Right ventricle myocardium superior (tissue), 1 donor: ENCODE results near the gene CAMK2D. TPM values are rescaled to one million over a fixed set of nuclear protein-coding genes. Genes with fewer than 3 reads are reported as not detected.
"Not testable (repeated sequence)": the region's sequence is repeated elsewhere in the genome, so short reads cannot be mapped to it uniquely, and the experiment has no call there.

ENCODE experiments used
- ATAC-seq: fragments of 200-7000 bp; cut with Tn5 transposase; one replicate; pipeline ENCODE4 v1.9.1; 2020; ENCODE audit warnings: mild to moderate bottlenecking; ENCODE audit not compliant: poor library complexity
- DNase-seq: peaks from one replicate; pipeline ENCODE4 v3.0.0-alpha.2; 2020
- intact Hi-C: fragments of 100-400 bp; cut with DNase I; formaldehyde crosslinking; loops from one replicate; pipeline ENCODE4 v1.11.2; 2022
- long read RNA-seq: library from polyadenylated mRNA; unstranded; transcript quantifications from one replicate; pipeline ENCODE4 v2.0.0, GENCODE V29; 2021
- total RNA-seq: library from RNA; stranded (reverse); fragmentation: NEBNext Ultra II Directional; extraction: Animal tissue kit (Norgen Biotek cat#: 25700); gene quantifications from one replicate; pipeline ENCODE4 v1.2.1, GENCODE V29; 2021
- donor health status: DM: no; HTN: yes; CAD: no; lungs with severe emphysema.

The CAMK2D gene
- 194 TPM for total RNA-seq
- long read RNA-seq, full-length matches to known transcripts, result 41 of 452 reads
- long read RNA-seq, partial matches to known transcripts, result 23 of 452 reads
- long read RNA-seq, other reads (novel, unspliced or antisense), result 388 of 452 reads

- DNase-seq (peak; percentile 89), ATAC-seq (peak; percentile 81)
- intact Hi-C loops, result loop anchor here (5.0 kb wide), 3 partner anchors 214 to 369 kb away; no protein-coding TSS in a partner anchor
Measured at GRCh38 chr4:113761620-113762185, at the start of gene CAMK2D. Gene CAMK2D (minus strand): TSS chr4:113761738. CDS start chr4:113761068, 670 bp downstream.

DNA sequence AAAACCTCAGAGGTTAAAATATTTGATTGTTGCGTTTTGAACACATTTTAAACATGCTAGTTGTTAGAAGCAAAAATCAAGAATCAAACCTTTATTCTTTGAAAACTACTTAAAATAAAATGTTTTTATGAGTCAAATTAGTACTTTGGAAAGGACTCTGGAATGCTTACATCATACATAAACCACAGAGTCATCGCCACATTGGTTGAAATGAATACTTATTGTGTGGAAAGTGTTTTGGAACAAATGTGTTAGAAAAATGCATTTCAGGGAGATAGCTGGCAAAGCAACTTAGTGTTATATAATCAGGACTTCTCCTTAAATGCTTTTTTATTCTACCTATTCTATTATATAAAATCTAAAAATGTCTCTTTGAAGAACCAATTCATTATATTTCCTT lies 49.4 kb upstream of the CAMK2D start:
- DNase-seq, result no peak
- ATAC-seq, result no peak
- intact Hi-C loops, result no loop called here

DNA sequence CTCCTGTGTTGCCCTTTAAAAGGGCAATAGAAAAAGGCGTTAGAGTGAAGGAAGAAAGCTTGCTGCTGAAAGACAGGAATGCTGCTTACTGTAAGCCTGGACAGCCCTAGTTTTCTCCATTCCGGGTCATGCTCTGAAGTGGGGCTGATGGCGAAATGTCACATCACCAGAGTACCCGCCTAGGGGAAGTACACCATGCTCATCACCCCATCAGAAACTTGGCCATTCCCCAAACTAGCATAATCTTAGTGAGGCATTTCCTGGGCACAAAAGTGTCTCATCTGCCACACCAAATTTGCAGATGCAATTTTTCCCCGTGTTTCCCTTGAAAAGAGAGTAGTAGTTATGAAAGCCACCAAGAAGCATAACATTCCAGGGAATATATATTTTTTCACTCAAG lies 47.8 kb upstream of the CAMK2D start:
- intact Hi-C loops, result no loop called here
- DNase-seq (peak; percentile 44), ATAC-seq (peak; percentile 75)

DNA sequence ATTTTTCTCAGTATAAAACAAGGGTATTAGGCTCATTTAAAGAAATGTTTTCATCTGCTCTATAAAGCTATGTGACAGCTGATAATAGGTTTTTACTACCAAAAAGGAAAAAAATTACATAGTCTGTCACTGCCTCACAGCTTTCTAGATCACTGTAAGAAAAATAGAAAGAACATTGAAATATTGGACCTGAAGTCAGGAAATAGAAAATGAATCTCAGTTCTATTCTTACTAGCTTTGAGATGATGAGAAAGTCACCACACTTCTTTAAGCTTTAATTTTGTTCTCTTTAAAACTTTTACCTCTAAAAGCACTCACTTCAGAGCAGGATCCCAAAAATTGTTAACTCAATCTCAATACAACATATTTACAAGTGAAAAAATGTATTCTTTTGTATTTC lies 45.3 kb upstream of the CAMK2D start:
- ATAC-seq, result no peak
- intact Hi-C loops, result no loop called here

GRCh38 chr4:113801882-113802281 lies 40.3 kb upstream of the CAMK2D start:
- no peak for DNase-seq
- no peak for ATAC-seq
- intact Hi-C loops, result no loop called here

More for the DNA sequence above, 45.3 kb upstream of the CAMK2D start:
- DNase-seq, result no peak

DNA sequence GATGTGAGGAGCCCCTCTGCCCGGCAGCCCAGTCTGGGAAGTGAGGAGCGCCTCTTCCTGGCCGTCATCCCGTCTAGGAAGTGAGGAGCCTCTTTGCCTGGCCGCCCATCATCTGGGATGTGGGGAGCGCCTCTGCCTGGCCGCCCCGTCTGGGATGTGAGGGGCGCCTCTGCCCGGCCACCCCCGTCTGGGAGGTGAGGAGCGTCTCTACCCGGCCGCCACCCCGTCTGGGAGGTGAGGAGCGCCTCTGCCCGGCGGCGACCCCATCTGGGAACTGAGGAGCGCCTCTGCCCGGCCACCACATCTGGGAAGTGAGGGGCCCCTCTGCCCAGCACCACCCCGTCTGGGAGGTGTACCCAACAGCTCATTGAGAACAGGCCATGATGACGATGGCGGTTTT lies 34.8 kb upstream of the CAMK2D start:
- ATAC-seq, DNase-seq, intact Hi-C loops: not testable (repeated sequence)

DNA sequence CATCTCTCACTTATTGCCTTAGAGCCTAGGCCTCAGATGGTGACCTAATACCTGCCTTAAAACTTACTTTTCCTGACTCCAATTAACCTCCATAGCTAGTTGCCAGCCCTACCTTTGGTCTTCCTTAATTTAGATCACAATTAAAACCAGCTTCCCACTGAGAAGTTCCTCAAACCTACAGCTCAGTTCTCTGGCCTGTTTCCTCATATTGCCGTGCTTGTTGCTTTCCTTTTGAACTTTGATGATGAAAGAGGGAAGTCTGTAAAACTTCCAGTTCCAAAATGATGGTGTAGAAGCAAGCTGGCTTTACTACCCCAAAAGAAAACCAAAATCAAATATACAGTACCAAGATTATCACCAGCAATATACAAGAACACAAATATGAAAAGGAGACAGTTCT lies 28.9 kb upstream of the CAMK2D start:
- ATAC-seq (no peak), DNase-seq (no peak)
- intact Hi-C loops, result no loop called here

- ATAC-seq (no peak), DNase-seq (no peak)
- intact Hi-C loops, result loop anchor here (10.0 kb wide), 1 partner anchor 596 kb away; no protein-coding TSS in a partner anchor
Measured at GRCh38 chr4:113788888-113789287, 27.4 kb upstream of the CAMK2D start.

- DNase-seq, result no peak
- intact Hi-C loops, result loop anchor here (10.0 kb wide), 1 partner anchor 599 kb away; no protein-coding TSS in a partner anchor
Measured at GRCh38 chr4:113785781-113786180, 24.2 kb upstream of the CAMK2D start.

GRCh38 chr4:113784497-113785250 lies 23.1 kb upstream of the CAMK2D start:
- ATAC-seq, result peak; percentile 89
- DNase-seq, result no peak
- intact Hi-C loops, result loop anchor here (10.0 kb wide), 1 partner anchor 600 kb away; no protein-coding TSS in a partner anchor

More at GRCh38 chr4:113785781-113786180, 24.2 kb upstream of the CAMK2D start:
- ATAC-seq, result no peak

DNA sequence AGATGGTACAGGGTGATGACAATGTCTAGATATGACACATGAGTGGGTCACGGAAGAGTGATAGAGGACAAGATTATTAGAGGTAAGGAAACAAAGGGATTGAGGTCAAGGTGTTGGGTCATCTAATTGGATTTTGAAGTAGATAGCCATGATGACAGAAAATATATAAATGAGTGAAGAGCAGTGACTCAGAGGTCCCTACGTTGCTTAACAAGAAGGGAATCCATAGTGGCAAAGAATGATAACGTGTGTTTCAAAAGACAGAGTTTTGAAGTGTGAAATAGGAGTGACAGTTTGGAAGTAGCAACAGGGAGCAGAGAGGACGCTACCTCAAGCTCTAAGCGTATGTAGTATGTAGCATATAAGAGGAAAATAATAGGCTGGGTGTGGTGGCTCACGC lies 22.2 kb upstream of the CAMK2D start:
- DNase-seq (no peak), ATAC-seq (no peak)
- intact Hi-C loops, result loop anchor here (10.0 kb wide), 1 partner anchor 601 kb away; no protein-coding TSS in a partner anchor

DNA sequence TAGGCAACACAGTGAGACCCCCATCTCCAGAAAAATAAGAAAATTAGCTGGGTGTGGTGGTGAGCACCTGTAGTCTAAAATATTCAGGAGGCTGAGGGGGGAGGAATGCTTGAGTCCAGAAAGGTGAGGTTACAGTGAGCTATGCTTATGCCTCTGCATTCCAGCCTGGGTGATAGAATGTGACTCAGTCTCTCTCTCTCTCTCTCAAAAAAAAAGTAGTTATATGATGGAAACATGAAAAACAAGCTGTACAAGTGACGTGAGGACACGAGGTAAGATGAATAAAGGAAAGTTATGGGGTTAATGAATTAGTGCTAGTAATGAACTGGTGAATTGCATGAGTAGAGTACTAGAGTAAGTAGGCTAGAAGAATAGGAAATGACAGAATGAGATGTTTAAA lies 21.8 kb upstream of the CAMK2D start:
- no peak for ATAC-seq
- DNase-seq, result no peak
- intact Hi-C loops, result loop anchor here (10.0 kb wide), 1 partner anchor 602 kb away; no protein-coding TSS in a partner anchor

GRCh38 chr4:113781439-113782040 lies 20.0 kb upstream of the CAMK2D start:
- ATAC-seq (peak; percentile 56), DNase-seq (no peak)
- intact Hi-C loops, result loop anchor here (10.0 kb wide), 1 partner anchor 603 kb away; no protein-coding TSS in a partner anchor

DNA sequence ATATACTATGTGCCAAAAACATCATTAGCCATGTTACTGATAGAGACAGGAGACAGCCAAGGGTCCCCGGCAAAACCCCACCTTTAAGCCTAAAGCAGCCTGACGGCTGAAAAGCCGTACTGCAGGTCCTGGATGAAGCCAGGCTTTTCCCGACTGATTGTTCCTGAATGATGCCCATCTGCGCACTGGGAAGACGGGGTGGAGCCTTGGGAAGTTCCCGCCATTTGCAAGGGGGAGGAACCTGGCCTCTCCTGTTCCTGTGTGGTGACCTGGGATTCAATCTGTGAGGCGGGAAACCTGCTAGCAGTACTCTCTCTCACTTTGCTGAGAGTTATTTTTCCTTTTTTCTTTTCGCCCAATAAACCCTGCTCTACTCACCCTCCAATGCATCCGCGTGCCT lies 15.1 kb upstream of the CAMK2D start:
- DNase-seq (no peak), ATAC-seq (no peak)
- intact Hi-C loops, result no loop called here

- intact Hi-C loops, result no loop called here
- no peak for DNase-seq
- no peak for ATAC-seq
Measured at GRCh38 chr4:113776016-113776415, 14.5 kb upstream of the CAMK2D start.

GRCh38 chr4:113773756-113774155 lies 12.2 kb upstream of the CAMK2D start:
- ATAC-seq, result no peak
- intact Hi-C loops, result no loop called here
- DNase-seq, result no peak

DNA sequence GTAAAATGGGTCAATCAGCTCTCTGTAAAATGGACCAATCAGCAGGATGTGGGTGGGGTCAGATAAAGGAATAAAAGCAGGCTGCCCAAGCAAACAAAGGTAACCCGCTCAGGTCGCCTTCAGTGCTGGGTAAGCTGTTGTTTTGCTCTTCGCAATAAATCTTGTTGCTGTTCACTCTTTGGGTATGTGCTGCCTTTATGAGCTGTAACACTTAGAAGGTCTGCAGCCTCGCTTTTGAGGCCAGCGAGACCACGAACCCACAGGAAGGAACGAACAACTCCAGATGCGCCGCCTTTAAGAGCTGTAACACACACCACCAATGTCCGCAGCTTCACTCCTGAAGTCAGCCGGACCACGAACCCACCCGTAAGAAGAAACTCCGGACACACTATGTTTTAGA lies 11.5 kb upstream of the CAMK2D start:
- intact Hi-C loops, result no loop called here
- ATAC-seq (no peak), DNase-seq (no peak)

DNA sequence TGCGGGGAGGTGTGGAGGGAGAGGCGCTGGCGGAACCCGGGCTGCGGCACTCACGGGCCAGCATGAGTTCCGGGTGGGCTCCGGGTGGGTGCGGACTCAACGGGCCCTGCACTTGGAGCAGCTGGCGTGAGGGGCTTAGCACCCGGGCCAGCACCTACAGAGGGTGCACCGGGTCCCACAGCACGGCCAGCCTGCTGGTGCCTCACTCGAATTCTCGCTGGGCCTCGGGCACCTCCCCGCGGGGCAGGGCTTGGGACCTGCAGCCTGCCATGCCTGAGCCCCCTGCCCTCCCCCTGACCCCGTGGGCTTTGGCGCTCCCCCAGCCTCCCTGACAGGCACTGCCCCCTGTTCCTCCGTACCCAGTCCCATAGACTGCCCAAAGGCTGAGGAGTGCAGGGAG lies 10.8 kb upstream of the CAMK2D start:
- DNase-seq, result no peak
- intact Hi-C loops, result no loop called here
- ATAC-seq, result no peak

GRCh38 chr4:113769744-113770143 lies 8.2 kb upstream of the CAMK2D start:
- DNase-seq, result no peak
- intact Hi-C loops, result no loop called here
- no peak for ATAC-seq
